Stimulated activated effector memory CD8-positive, alpha-beta T cell treated with anti-CD3 and anti-CD28 coated beads, Interleukin-12 subunit alpha, Interleukin-12 subunit beta, amount 100 ng/mL, for 72 hours (primary cell): ENCODE results near the gene PCBD1.

Experiments
- ATAC-seq: fragments of 150-1000 bp; cut with Tn5 transposase; 2 replicates; pipeline ENCODE4 v1.10.0; 2021
- DNase-seq, 2 donors: peaks; one replicate each; pipeline ENCODE4 v3.0.0; 2021 to 2022; ENCODE audit warnings: low spot score in 2 of 2
- H3K27ac Mint-ChIP-seq: one replicate; pipeline ENCODE4 v1.8.0; 2022; ENCODE audit warnings: mild to moderate bottlenecking, mixed read lengths
- H3K36me3 Mint-ChIP-seq: one replicate; pipeline ENCODE4 v1.8.0; 2022; ENCODE audit warnings: mild to moderate bottlenecking, mixed read lengths
- H3K4me1 Mint-ChIP-seq: one replicate; pipeline ENCODE4 v1.8.0; 2022; ENCODE audit warnings: mixed read lengths
- H3K4me3 Mint-ChIP-seq: one replicate; pipeline ENCODE4 v1.8.0; 2022; ENCODE audit warnings: mild to moderate bottlenecking, mixed read lengths
- H3K9me3 Mint-ChIP-seq: one replicate; pipeline ENCODE4 v1.8.0; 2022; ENCODE audit warnings: mixed read lengths

The PCBD1 gene

GRCh38 chr10:70911386-70911785, 23.0 kb upstream of the PCBD1 start:
- ATAC-seq, result no peak

GRCh38 chr10:70910486-70911341, 22.3 kb upstream of the PCBD1 start:
- Mint-ChIP-seq H3K4me1 (no peaks in the 10 kb centered on the region), H3K36me3 (no peaks in the 10 kb centered on the region), H3K9me3 (no peaks in the 10 kb centered on the region), H3K27ac (no peak overlapping the region), H3K4me3 (no peak overlapping the region)
- no peak for DNase-seq
- no peak for ATAC-seq

More at GRCh38 chr10:70911386-70911785, 23.0 kb upstream of the PCBD1 start:
- DNase-seq, result no peak
- Mint-ChIP-seq H3K4me3 (no peak overlapping the region), H3K9me3 (no peaks in the 10 kb centered on the region), H3K4me1 (no peaks in the 10 kb centered on the region), H3K36me3 (no peaks in the 10 kb centered on the region), H3K27ac (no peak overlapping the region)

GRCh38 chr10:70909326-70909935, 21.1 kb upstream of the PCBD1 start:
- H3K36me3 Mint-ChIP-seq, result no peaks in the 10 kb centered on the region
- ATAC-seq (no peak), DNase-seq (no peak)
- H3K27ac Mint-ChIP-seq, result no peak overlapping the region
- no peaks in the 10 kb centered on the region for H3K9me3 Mint-ChIP-seq
- no peak overlapping the region for H3K4me3 Mint-ChIP-seq
- no peaks in the 10 kb centered on the region for H3K4me1 Mint-ChIP-seq

GRCh38 chr10:70908406-70909296, 20.3 kb upstream of the PCBD1 start:
- H3K4me3 Mint-ChIP-seq, result no peak overlapping the region
- H3K27ac Mint-ChIP-seq, result no peak overlapping the region
- no peaks in the 10 kb centered on the region for H3K36me3 Mint-ChIP-seq
- ATAC-seq (no peak), DNase-seq (no peak)
- H3K4me1 Mint-ChIP-seq, result no peaks in the 10 kb centered on the region
- no peaks in the 10 kb centered on the region for H3K9me3 Mint-ChIP-seq

GRCh38 chr10:70907637-70908405, 19.5 kb upstream of the PCBD1 start:
- Mint-ChIP-seq H3K27ac (no peak overlapping the region), H3K4me3 (no peak overlapping the region), H3K36me3 (no peaks in the 10 kb centered on the region), H3K4me1 (peaks cover 5% of the 10 kb centered on the region), H3K9me3 (no peaks in the 10 kb centered on the region)
- DNase-seq, result no peak
- ATAC-seq, result no peak

GRCh38 chr10:70906953-70907636, 18.7 kb upstream of the PCBD1 start:
- H3K36me3 Mint-ChIP-seq, result no peaks in the 10 kb centered on the region

GRCh38 chr10:70906031-70906783, 17.8 kb upstream of the PCBD1 start:
- peaks cover 5% of the 10 kb centered on the region for H3K4me1 Mint-ChIP-seq
- H3K4me3 Mint-ChIP-seq, result no peak overlapping the region
- H3K9me3 Mint-ChIP-seq, result no peaks in the 10 kb centered on the region
- H3K36me3 Mint-ChIP-seq, result no peaks in the 10 kb centered on the region
- no peak for ATAC-seq
- no peak for DNase-seq
- no peak overlapping the region for H3K27ac Mint-ChIP-seq

More at GRCh38 chr10:70906953-70907636, 18.7 kb upstream of the PCBD1 start:
- DNase-seq (no peak), ATAC-seq (no peak)
- peaks cover 5% of the 10 kb centered on the region for H3K4me1 Mint-ChIP-seq
- H3K9me3 Mint-ChIP-seq, result no peaks in the 10 kb centered on the region
- H3K4me3 Mint-ChIP-seq, result no peak overlapping the region
- no peak overlapping the region for H3K27ac Mint-ChIP-seq

GRCh38 chr10:70905071-70906021, 17.0 kb upstream of the PCBD1 start:
- no peak overlapping the region for H3K4me3 Mint-ChIP-seq
- H3K9me3 Mint-ChIP-seq, result no peaks in the 10 kb centered on the region
- no peaks in the 10 kb centered on the region for H3K36me3 Mint-ChIP-seq
- H3K4me1 Mint-ChIP-seq, result peaks cover 5% of the 10 kb centered on the region
- H3K27ac Mint-ChIP-seq, result no peak overlapping the region
- ATAC-seq (no peak), DNase-seq (no peak)

- Mint-ChIP-seq H3K36me3 (no peaks in the 10 kb centered on the region), H3K9me3 (no peaks in the 10 kb centered on the region), H3K27ac (no peak overlapping the region), H3K4me3 (no peak overlapping the region), H3K4me1 (peaks cover 5% of the 10 kb centered on the region)
- peak in 1 of 2 donors; percentile 22 for DNase-seq
- no peak for ATAC-seq
These were observed 15.0 kb upstream of the PCBD1 start for GRCh38 chr10:70903262-70903921.

GRCh38 chr10:70902661-70903261, 14.4 kb upstream of the PCBD1 start:
- H3K4me3 Mint-ChIP-seq, result no peak overlapping the region
- ATAC-seq (no peak), DNase-seq (no peak)
- no peaks in the 10 kb centered on the region for H3K36me3 Mint-ChIP-seq
- no peaks in the 10 kb centered on the region for H3K9me3 Mint-ChIP-seq
- H3K4me1 Mint-ChIP-seq, result peaks cover 5% of the 10 kb centered on the region
- H3K27ac Mint-ChIP-seq, result no peak overlapping the region

GRCh38 chr10:70901276-70901878, 13.0 kb upstream of the PCBD1 start:
- ATAC-seq (no peak), DNase-seq (no peak)
- Mint-ChIP-seq H3K9me3 (no peaks in the 10 kb centered on the region), H3K4me1 (peaks cover 5% of the 10 kb centered on the region), H3K27ac (no peak overlapping the region), H3K36me3 (no peaks in the 10 kb centered on the region), H3K4me3 (no peak overlapping the region)

GRCh38 chr10:70899096-70899495, 10.7 kb upstream of the PCBD1 start:
- Mint-ChIP-seq H3K36me3 (no peaks in the 10 kb centered on the region), H3K4me1 (peaks cover 11% of the 10 kb centered on the region), H3K9me3 (no peaks in the 10 kb centered on the region), H3K4me3 (no peak overlapping the region), H3K27ac (no peak overlapping the region)
- DNase-seq (no peak), ATAC-seq (no peak)
